SW 1271 (cell line): ENCODE measurements around the gene RAB3B.
A peak's percentile ranks its signal among the peaks of the same experiment; 100 is the strongest.
"Not testable (repeated sequence)": the region's sequence is repeated elsewhere in the genome, so short reads cannot be mapped to it uniquely, and the experiment has no call there.

Source experiments
- DNase-seq, 2 experiments: peaks; one replicate each; lab custom pipeline; 2025; lab: John Stamatoyannopoulos, UW

RAB3B gene, protein sequence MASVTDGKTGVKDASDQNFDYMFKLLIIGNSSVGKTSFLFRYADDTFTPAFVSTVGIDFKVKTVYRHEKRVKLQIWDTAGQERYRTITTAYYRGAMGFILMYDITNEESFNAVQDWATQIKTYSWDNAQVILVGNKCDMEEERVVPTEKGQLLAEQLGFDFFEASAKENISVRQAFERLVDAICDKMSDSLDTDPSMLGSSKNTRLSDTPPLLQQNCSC

GRCh38 chr1:51990478-51990965, at the start of gene RAB3B:
TSS of gene RAB3B (minus strand) at chr1:51990700. CDS start at chr1:51977117, 13,583 bp downstream.
- DNase-seq = peak; percentile 7 to 31

GRCh38 chr1:52037909-52038308, 47.4 kb upstream of the RAB3B start:
- no peak for DNase-seq

DNA sequence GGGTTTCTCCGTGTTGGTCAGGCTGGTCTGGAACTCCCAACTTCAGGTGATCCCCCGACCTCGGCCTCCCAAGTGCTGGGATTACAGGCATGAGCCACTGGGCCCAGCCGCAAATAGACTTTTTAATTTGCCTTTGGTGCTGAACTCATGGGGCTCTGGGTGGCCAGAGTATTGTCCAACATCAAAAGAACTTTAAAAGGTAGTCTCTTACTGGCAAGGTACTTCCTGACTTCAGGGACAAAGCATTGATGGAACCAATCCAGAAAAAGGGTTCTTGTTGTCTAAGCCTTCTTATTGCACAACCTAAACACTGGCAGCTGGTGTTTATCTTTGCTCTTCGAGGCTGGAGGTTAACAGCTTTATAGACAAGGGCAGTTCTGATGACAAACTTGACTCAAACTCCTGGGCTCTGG, 46.9 kb upstream of the RAB3B start:
- no peak for DNase-seq

- DNase-seq = no peak
Measured at GRCh38 chr1:52034050-52034384, 43.5 kb upstream of the RAB3B start.

- peak; percentile 47 to 81 for DNase-seq
Measured at GRCh38 chr1:52033190-52034049, 42.9 kb upstream of the RAB3B start, which contains the start of gene KTI12. TSS of gene KTI12 (minus strand) at chr1:52033810. CDS start at chr1:52033761, 49 bp downstream.

- no peak for DNase-seq
Measured at GRCh38 chr1:52032785-52033131, 42.3 kb upstream of the RAB3B start.

DNA sequence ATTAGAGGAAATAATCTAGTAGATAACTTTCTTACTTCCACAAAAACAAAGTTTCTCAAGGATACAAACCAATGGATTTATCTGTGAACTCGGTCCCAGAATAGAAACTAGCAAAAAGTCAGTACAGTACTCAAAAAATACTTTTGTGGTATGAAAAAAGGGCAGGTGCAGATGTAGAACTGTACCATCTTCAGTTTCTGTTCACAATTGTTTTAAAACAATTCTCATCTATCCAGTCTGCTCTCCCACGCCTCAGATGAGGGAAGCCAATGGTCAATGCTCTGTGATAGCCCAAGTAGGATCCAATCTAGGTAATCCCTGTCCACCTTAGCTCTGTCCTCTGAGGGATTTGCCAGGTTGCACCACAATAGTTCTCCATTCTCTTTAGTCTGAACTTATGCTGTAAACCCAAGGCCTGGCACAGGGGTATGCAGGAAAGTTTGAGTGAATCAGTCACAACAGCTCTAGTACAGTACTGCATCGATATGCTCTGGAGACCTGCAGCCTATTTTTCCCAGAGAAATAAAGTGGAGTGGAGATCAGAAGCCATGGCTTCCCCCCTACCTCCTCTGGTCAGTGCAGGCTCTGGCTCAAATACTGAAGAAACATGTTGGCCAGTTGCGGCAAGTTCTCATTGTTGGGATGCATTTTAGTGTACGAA, 41.8 kb upstream of the RAB3B start:
- no peak for DNase-seq

DNA sequence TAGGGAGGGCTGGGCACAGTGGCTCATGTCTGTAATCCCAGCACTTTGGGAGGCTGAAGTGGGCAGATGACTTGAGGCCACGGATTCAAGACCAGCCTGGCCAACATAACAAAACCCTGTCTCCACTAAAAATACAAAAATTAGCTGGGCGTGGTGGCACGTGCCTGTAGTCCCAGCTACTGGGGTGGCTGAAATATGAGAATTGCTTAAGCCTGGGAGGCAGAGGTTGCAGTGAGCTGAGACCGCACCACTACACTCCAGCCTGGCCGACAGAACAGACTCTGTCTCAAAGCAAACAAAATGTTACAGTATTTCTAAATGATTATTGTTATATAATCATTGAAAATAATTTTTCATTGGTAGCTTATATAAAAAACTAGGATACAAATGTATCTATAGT, 38.3 kb upstream of the RAB3B start:
- DNase-seq = not testable (repeated sequence)

GRCh38 chr1:52028328-52028727, 37.8 kb upstream of the RAB3B start:
- DNase-seq = no peak

DNA sequence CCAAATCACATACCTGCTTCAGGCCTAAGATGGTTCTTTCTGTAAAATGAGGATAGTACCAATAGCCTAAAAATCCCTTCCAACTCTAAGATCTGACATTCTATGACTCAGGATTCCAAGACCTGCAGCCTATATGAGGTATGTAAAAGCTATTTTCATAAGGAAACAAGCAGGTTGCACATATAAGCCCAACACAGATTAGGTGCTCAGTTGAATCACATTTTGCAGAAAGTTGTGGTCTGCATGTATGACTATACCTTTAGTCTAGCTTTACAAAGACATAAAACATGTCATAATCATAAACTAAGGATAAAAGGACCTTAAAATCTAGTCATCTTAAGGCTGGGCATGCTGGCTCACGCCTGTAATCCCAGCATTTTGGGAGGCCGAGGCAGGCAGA, 35.8 kb upstream of the RAB3B start:
- no peak for DNase-seq

DNA sequence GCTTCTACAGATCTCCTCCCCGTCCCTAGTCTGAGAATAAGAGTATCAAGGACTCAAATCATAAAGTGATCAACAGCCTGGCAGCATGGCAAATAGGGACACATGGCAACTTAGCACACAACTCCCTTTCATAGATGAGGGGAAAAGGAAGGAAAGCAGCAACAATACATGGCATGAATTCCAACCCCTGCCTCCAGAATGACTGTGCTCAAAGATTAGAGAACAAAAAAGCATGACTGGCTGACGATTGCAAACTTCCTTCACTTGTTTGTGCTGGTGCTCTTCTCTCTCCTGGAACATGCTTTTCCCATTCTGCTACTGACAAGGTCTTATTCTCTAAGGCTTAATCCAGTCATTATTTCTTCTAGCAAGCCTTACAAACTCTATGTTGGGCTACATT, 31.6 kb upstream of the RAB3B start:
- no peak for DNase-seq

DNA sequence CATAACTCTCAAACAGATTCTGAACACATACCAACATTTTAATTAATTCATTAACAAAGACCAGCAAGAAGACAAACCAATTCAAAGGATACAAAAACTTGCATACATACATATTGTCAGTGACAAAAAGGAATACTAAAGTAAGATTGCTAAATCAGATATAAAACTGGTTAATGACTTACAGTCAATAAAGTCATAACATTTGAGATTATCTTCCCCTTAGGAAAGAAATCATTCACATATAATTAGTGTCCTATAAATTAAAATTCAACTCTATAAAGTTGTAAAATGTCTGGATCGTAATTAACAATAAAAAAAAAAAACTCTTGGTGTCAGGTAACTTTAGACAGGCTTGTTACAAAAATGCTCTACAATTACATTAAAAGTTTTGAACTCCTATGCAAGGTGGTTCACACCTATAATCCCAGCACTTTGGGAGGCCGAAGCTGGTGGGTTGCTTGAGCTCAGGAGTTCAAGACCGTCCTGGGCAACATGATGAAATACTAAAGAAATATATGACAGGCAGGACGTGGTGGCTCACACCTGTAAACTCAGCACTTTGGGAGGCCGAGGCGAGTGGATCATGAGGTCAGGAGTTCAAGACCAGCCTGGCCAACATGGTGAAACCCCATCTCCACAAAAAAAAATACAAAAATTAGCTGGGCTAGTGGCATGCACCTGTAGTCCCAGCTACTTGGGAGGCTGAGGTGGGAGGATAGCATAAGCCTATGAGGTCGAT, 17.7 kb upstream of the RAB3B start:
- DNase-seq = no peak

- DNase-seq = no peak
Measured at GRCh38 chr1:52007215-52008002, 16.9 kb upstream of the RAB3B start.

DNA sequence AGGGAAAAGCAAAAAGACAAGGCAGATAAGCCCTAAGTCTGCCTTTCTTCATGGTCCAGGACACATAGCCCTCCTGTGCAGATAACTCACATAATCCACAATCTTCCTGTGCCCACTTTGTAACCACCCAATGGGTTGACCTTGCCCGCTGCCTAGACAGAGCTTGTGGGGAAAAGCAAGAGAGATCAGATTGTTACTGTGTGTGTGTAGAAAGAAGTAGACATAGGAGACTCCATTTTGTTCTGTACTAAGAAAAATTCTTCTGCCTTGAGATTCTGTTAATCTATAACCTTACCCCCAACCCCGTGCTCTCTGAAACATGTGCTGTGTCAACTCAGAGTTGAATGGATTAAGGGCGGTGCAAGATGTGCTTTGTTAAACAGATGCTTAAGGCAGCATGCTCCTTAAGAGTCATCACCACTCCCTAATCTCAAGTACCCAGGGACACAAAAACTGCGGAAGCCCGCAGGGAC, 15.6 kb upstream of the RAB3B start:
- DNase-seq = not testable (repeated sequence)

- DNase-seq = not testable (repeated sequence)
Measured at GRCh38 chr1:52005548-52005947, 15.0 kb upstream of the RAB3B start.

DNA sequence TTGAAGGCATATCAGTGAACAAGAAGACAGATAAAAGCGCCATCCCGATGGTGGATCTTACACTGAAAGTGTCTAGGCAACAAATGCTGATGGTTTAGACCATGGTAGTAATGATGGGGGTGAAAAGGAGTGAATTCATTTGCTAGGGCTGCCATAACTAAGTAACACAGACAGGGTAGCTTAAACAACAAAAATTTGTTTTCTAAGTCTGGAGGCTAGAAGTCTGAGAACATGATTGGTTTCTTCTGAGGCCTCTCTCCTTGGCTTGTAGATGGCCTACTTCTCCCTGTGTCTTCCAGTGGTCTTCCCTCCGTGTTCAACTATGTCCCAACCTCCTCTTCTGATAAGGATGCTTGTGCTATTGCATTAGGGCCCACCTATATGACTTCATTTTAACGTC, 13.4 kb upstream of the RAB3B start:
- no peak for DNase-seq

- peak in 1 of 2 experiments; percentile 73 for DNase-seq
Measured at GRCh38 chr1:52002038-52002917, 11.8 kb upstream of the RAB3B start.

DNA sequence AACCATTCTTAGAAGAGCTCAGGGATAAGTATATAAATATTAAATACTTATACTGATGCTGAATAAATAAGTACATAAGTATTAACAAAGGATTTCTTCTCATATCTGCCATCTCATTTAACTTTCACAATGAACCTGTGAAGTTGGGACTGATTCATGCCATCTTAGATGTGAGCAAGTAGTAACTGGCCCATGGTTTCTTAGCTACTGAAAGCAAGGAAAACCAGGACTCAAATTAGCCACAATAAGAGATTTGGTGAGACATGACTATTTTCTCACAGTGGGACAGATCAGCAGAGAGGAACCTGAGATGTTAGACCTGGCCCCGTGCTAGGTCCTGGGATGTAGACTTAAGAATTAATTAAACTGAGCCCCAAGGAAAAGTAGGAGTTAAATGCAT, 8.2 kb upstream of the RAB3B start:
- DNase-seq = no peak

DNA sequence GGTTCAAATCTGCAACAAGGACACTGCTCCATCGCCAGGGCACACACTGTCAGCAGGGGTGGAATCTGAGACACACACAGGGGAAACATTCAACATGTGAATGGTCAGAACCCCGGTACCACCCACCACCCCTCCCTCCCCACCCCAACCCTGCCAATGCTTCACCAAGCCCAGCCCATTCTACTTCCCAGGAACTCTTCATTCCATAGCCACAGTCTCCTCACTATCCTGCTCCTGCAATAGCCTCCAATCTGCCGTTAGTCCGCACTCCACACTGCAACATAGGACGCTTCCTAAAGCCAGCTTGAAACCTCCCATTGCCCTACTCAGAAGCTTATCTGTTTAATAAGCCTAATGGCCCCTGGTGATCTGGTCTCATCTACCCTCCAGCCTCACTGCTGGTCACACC, 7.5 kb upstream of the RAB3B start:
- no peak for DNase-seq
